ENCODE measurements around the gene KISS1R.

KISS1R gene

GRCh38 chr19:924553-925086 lies 7.5 kb downstream of the KISS1R start:
- DNase-seq (ENCODE audit: low read depth): no peak

GRCh38 chr19:925087-925525 lies 8.0 kb downstream of the KISS1R start:
- DNase-seq (ENCODE audit: low read depth): no peak

GRCh38 chr19:925526-926322 lies 8.6 kb downstream of the KISS1R start, which contains the start of gene ARID3A:
ARID3A (plus strand) TSS chr19:926035; CDS start chr19:929529, 3,494 bp downstream.
- DNase-seq (ENCODE audit: low read depth): peak; percentile 56

- no peak for DNase-seq (ENCODE audit: low read depth)
Measured at GRCh38 chr19:926323-926588, 9.1 kb downstream of the KISS1R start.

- no peak for DNase-seq (ENCODE audit: low read depth)
Measured at GRCh38 chr19:926589-927350, 9.6 kb downstream of the KISS1R start.

GRCh38 chr19:927351-927779 lies 10.2 kb downstream of the KISS1R start:
- no peak for DNase-seq (ENCODE audit: low read depth)

- no peak for DNase-seq (ENCODE audit: low read depth)
Measured at GRCh38 chr19:927780-928401, 10.8 kb downstream of the KISS1R start.

GRCh38 chr19:928471-929202 lies 11.5 kb downstream of the KISS1R start:
- DNase-seq (ENCODE audit: low read depth): no peak

- no peak for DNase-seq (ENCODE audit: low read depth)
Measured at GRCh38 chr19:929203-929890, 12.2 kb downstream of the KISS1R start.

- DNase-seq (ENCODE audit: low read depth): no peak
Measured at GRCh38 chr19:929891-930258, 12.7 kb downstream of the KISS1R start.

- no peak for DNase-seq (ENCODE audit: low read depth)
Measured at GRCh38 chr19:931860-932647, 14.9 kb downstream of the KISS1R start.

- DNase-seq (ENCODE audit: low read depth): no peak
Measured at GRCh38 chr19:932648-933552, 15.8 kb downstream of the KISS1R start.

- DNase-seq (ENCODE audit: low read depth): no peak
Measured at GRCh38 chr19:933553-933882, 16.4 kb downstream of the KISS1R start.

- no peak for DNase-seq (ENCODE audit: low read depth)
Measured at GRCh38 chr19:934197-934840, 17.2 kb downstream of the KISS1R start.

GRCh38 chr19:934865-935479 lies 17.8 kb downstream of the KISS1R start:
- no peak for DNase-seq (ENCODE audit: low read depth)

- DNase-seq (ENCODE audit: low read depth): no peak
Measured at GRCh38 chr19:936175-936546, 19.0 kb downstream of the KISS1R start.

GRCh38 chr19:937259-937694 lies 20.1 kb downstream of the KISS1R start:
- peak; percentile 38 for DNase-seq (ENCODE audit: low read depth)

- no peak for DNase-seq (ENCODE audit: low read depth)
Measured at GRCh38 chr19:938233-938923, 21.2 kb downstream of the KISS1R start.

Data from stimulated activated CD4-positive, alpha-beta T cell treated with anti-CD3 and anti-CD28 coated beads, Interleukin-2, amount 100 ng/mL, for 4 hours (primary cell).